GM23338 (cell line): ENCODE results near the gene SFTA2. TPM values are rescaled to one million over a fixed set of nuclear protein-coding genes. Genes with fewer than 3 reads are reported as not detected.

Experiments
- ATAC-seq: fragments of 200-7000 bp; cut with Tn5 transposase; 3 replicates; pipeline ENCODE4 v1.9.1; 2020
- DNase-seq: peaks from one replicate; pipeline ENCODE4 v3.0.0-alpha.2; 2015; ENCODE audit warnings: low spot score
- H2AFZ ChIP-seq: fragments of 200-600 bp; sonication (generic); 2 replicates; pipeline ENCODE4 v1.8.0; 2016; ENCODE audit warnings: antibody characterized with exemption, mild to moderate bottlenecking, moderate library complexity
- H3F3A ChIP-seq: fragments of 200-600 bp; sonication (generic); replicated peaks from 2 replicates; pipeline ENCODE4 v1.8.0; 2017; ENCODE audit warnings: antibody characterized with exemption, mixed run types, low read depth
- H3K27ac ChIP-seq: fragments of 200-600 bp; sonication (generic); 2 replicates; pipeline ENCODE4 v1.6.1; 2016; ENCODE audit warnings: low read depth
- H3K27me3 ChIP-seq: fragments of 200-600 bp; sonication (generic); 2 replicates; pipeline ENCODE4 v1.8.0; 2016; ENCODE audit warnings: mild to moderate bottlenecking, mixed run types, moderate library complexity; ENCODE audit not compliant: insufficient read depth
- H3K36me3 ChIP-seq: fragments of 200-600 bp; sonication (generic); 2 replicates; pipeline ENCODE4 v1.8.0; 2016; ENCODE audit warnings: mild to moderate bottlenecking; ENCODE audit not compliant: insufficient read depth
- H3K4me1 ChIP-seq: fragments of 200-600 bp; sonication (generic); 2 replicates; pipeline ENCODE4 v1.8.0; 2016; ENCODE audit warnings: mild to moderate bottlenecking, moderate library complexity; ENCODE audit not compliant: insufficient read depth
- H3K4me2 ChIP-seq: fragments of 200-600 bp; sonication (generic); 2 replicates; pipeline ENCODE4 v1.7.1; 2017; ENCODE audit warnings: mixed run types
- H3K4me3 ChIP-seq: fragments of 200-600 bp; sonication (generic); 2 replicates; pipeline ENCODE4 v1.6.1; 2016; ENCODE audit warnings: mixed run types
- H3K79me2 ChIP-seq: fragments of 200-600 bp; sonication (generic); replicated peaks from 2 replicates; pipeline ENCODE4 v1.8.0; 2017; ENCODE audit warnings: mild to moderate bottlenecking; ENCODE audit not compliant: insufficient read depth
- H3K9me2 ChIP-seq: fragments of 200-600 bp; sonication (generic); 2 replicates; pipeline ENCODE4 v1.8.0; 2017; ENCODE audit not compliant: insufficient read depth
- H4K20me1 ChIP-seq: fragments of 200-600 bp; sonication (generic); replicated peaks from 2 replicates; pipeline ENCODE4 v1.8.0; 2017; ENCODE audit warnings: mild to moderate bottlenecking; ENCODE audit not compliant: insufficient read depth
- H3K27ac Mint-ChIP-seq: 2 replicates; pipeline ENCODE4 v1.8.0; 2020; ENCODE audit warnings: inconsistent platforms, mild to moderate bottlenecking, moderate library complexity, mixed read lengths
- H3K27me3 Mint-ChIP-seq: 3 replicates; pipeline ENCODE4 v1.8.0; 2022; ENCODE audit warnings: low read depth, mild to moderate bottlenecking, moderate library complexity, mixed read lengths, inconsistent platforms; ENCODE audit not compliant: insufficient read depth, poor library complexity
- H3K36me3 Mint-ChIP-seq: 3 replicates; pipeline ENCODE4 v1.8.0; 2021; ENCODE audit warnings: low read depth, mild to moderate bottlenecking, inconsistent platforms, moderate library complexity, mixed read lengths
- H3K4me1 Mint-ChIP-seq: 3 replicates; pipeline ENCODE4 v1.8.0; 2020; ENCODE audit warnings: mild to moderate bottlenecking, inconsistent platforms, mixed read lengths
- H3K4me3 Mint-ChIP-seq: 3 replicates; pipeline ENCODE4 v1.8.0; 2021; ENCODE audit warnings: moderate library complexity, mild to moderate bottlenecking, inconsistent platforms, mixed read lengths
- H3K9me3 Mint-ChIP-seq: 3 replicates; pipeline ENCODE4 v1.8.0; 2020; ENCODE audit warnings: moderate library complexity, mild to moderate bottlenecking, inconsistent platforms, mixed read lengths
- CREB1 ChIP-seq: fragments of 250-450 bp; sonication (Bioruptor Pico); IDR thresholded peaks from 2 replicates; pipeline ENCODE4 v1.5.0; 2020; ENCODE audit warnings: low read depth, mild to moderate bottlenecking, moderate library complexity
- EZH2 ChIP-seq: fragments of 200-600 bp; sonication (generic); IDR thresholded peaks from one replicate; pipeline ENCODE4 v1.8.0; 2017; ENCODE audit warnings: antibody characterized with exemption, mild to moderate bottlenecking, low read depth; ENCODE audit not compliant: unreplicated experiment
- NANOG ChIP-seq: IDR thresholded peaks from 2 replicates; pipeline ENCODE4 v1.6.1; 2016; ENCODE audit warnings: antibody characterized with exemption, borderline replicate concordance
- REST ChIP-seq: IDR thresholded peaks from one replicate; pipeline ENCODE4 v1.6.1; 2018; ENCODE audit warnings: antibody characterized with exemption; ENCODE audit not compliant: unreplicated experiment
- ZNF331 ChIP-seq: fragments of 250-450 bp; sonication (Bioruptor Pico); IDR thresholded peaks from 2 replicates; pipeline ENCODE4 v1.5.0; 2020; ENCODE audit warnings: low read depth, mild to moderate bottlenecking, moderate library complexity
- polyA plus RNA-seq: library from polyadenylated mRNA; unstranded; fragments of >200 nt; fragmentation: Nextera tagmentation; extraction: Ambion mirVana; gene quantifications from 2 replicates; pipeline ENCODE4 v1.2.1, GENCODE V29; 2016
- total RNA-seq: library from RNA; depleted of rRNA; stranded (reverse); fragments of >200 nt; shearing (Covaris generic); gene quantifications from 2 replicates; pipeline ENCODE4 v1.2.3, GENCODE V29; 2014
- TF ChIP-seq, protein P1 (sequence below): fragments of 250-450 bp; sonication (Bioruptor Pico); IDR thresholded peaks from 2 replicates; pipeline ENCODE4 v1.5.0; 2020; ENCODE audit warnings: mild to moderate bottlenecking, moderate library complexity
- TF ChIP-seq, protein P2 (sequence below), 2 experiments: fragments of 200-600 bp in 1 of 2; sonication (generic) in 1 of 2; conservative IDR thresholded peaks; 2 replicates each; pipeline versions ENCODE4 v1.5.1 to v1.6.1; 2016 to 2017; ENCODE audit warnings: antibody characterized with exemption in 2 of 2, low read depth in 2 of 2, mild to moderate bottlenecking in 2 of 2, moderate library complexity in 1 of 2

Gene SFTA2
- total and polyA plus RNA-seq, 2 experiments from 2014 or later, result not detected

DNA sequence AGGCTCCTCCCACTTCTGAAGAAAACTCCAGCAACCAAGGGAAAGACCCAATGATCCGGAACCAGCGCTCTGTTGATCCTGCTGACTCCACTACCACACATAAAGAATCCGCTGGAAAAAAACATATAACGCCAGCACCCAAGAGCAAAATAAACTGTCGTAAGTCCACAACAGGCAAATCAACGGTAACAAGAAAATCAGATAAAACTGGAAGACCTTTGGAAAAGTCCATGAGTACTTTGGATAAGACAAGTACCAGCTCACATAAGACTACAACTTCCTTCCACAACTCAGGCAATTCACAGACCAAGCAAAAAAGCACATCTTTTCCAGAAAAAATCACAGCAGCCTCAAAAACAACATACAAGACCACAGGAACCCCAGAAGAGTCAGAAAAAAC lies 16.8 kb upstream of the SFTA2 start (continued):
- TF ChIP-seq, protein P1, sequence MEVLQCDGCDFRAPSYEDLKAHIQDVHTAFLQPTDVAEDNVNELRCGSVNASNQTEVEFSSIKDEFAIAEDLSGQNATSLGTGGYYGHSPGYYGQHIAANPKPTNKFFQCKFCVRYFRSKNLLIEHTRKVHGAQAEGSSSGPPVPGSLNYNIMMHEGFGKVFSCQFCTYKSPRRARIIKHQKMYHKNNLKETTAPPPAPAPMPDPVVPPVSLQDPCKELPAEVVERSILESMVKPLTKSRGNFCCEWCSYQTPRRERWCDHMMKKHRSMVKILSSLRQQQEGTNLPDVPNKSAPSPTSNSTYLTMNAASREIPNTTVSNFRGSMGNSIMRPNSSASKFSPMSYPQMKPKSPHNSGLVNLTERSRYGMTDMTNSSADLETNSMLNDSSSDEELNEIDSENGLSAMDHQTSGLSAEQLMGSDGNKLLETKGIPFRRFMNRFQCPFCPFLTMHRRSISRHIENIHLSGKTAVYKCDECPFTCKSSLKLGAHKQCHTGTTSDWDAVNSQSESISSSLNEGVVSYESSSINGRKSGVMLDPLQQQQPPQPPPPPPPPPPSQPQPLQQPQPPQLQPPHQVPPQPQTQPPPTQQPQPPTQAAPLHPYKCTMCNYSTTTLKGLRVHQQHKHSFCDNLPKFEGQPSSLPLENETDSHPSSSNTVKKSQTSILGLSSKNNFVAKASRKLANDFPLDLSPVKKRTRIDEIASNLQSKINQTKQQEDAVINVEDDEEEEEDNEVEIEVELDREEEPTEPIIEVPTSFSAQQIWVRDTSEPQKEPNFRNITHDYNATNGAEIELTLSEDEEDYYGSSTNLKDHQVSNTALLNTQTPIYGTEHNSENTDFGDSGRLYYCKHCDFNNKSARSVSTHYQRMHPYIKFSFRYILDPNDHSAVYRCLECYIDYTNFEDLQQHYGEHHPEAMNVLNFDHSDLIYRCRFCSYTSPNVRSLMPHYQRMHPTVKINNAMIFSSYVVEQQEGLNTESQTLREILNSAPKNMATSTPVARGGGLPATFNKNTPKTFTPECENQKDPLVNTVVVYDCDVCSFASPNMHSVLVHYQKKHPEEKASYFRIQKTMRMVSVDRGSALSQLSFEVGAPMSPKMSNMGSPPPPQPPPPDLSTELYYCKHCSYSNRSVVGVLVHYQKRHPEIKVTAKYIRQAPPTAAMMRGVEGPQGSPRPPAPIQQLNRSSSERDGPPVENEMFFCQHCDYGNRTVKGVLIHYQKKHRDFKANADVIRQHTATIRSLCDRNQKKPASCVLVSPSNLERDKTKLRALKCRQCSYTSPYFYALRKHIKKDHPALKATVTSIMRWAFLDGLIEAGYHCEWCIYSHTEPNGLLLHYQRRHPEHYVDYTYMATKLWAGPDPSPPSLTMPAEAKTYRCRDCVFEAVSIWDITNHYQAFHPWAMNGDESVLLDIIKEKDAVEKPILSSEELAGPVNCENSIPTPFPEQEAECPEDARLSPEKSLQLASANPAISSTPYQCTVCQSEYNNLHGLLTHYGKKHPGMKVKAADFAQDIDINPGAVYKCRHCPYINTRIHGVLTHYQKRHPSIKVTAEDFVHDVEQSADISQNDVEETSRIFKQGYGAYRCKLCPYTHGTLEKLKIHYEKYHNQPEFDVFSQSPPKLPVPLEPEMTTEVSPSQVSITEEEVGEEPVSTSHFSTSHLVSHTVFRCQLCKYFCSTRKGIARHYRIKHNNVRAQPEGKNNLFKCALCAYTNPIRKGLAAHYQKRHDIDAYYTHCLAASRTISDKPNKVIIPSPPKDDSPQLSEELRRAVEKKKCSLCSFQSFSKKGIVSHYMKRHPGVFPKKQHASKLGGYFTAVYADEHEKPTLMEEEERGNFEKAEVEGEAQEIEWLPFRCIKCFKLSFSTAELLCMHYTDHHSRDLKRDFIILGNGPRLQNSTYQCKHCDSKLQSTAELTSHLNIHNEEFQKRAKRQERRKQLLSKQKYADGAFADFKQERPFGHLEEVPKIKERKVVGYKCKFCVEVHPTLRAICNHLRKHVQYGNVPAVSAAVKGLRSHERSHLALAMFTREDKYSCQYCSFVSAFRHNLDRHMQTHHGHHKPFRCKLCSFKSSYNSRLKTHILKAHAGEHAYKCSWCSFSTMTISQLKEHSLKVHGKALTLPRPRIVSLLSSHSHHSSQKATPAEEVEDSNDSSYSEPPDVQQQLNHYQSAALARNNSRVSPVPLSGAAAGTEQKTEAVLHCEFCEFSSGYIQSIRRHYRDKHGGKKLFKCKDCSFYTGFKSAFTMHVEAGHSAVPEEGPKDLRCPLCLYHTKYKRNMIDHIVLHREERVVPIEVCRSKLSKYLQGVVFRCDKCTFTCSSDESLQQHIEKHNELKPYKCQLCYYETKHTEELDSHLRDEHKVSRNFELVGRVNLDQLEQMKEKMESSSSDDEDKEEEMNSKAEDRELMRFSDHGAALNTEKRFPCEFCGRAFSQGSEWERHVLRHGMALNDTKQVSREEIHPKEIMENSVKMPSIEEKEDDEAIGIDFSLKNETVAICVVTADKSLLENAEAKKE (CRISPR knock-in tag), result no peak
- TF ChIP-seq CREB1 (CRISPR knock-in tag), result no peak
- TF ChIP-seq REST, result no peak
- TF ChIP-seq EZH2, result no peak
- TF ChIP-seq ZNF331 (CRISPR knock-in tag), result no peak

- H3K4me3 ChIP-seq, result no peak overlapping the region
- Mint-ChIP-seq H3K4me1 (peaks cover 14% of the 10 kb centered on the region), H3K9me3 (peaks cover 14% of the 10 kb centered on the region; the same call in 2 of the 3 replicates), H3K27ac (no peak overlapping the region), H3K36me3 (no peaks in the 10 kb centered on the region), H3K27me3 (peaks cover 7% of the 10 kb centered on the region), H3K4me3 (no peak overlapping the region)
- H3K27me3 ChIP-seq, result no peaks in the 10 kb centered on the region
- H3K9me2 ChIP-seq, result 0 out of 2 replicates have a peak, but pooled peaks cover 16% of the 10 kb centered on the region
- H2AFZ ChIP-seq, result no peak overlapping the region
- TF ChIP-seq REST (no peak), CREB1 (CRISPR knock-in tag) (no peak), NANOG (no peak)
- TF ChIP-seq, protein P2, sequence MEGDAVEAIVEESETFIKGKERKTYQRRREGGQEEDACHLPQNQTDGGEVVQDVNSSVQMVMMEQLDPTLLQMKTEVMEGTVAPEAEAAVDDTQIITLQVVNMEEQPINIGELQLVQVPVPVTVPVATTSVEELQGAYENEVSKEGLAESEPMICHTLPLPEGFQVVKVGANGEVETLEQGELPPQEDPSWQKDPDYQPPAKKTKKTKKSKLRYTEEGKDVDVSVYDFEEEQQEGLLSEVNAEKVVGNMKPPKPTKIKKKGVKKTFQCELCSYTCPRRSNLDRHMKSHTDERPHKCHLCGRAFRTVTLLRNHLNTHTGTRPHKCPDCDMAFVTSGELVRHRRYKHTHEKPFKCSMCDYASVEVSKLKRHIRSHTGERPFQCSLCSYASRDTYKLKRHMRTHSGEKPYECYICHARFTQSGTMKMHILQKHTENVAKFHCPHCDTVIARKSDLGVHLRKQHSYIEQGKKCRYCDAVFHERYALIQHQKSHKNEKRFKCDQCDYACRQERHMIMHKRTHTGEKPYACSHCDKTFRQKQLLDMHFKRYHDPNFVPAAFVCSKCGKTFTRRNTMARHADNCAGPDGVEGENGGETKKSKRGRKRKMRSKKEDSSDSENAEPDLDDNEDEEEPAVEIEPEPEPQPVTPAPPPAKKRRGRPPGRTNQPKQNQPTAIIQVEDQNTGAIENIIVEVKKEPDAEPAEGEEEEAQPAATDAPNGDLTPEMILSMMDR (conservative IDR thresholded peaks at IDR 0.05; ENCODE audit: low read depth in 2 of 2), result no peak
- H4K20me1 ChIP-seq, result no peaks in the 10 kb centered on the region
- peaks cover under 1% of the 10 kb centered on the region for H3K4me1 ChIP-seq
- no peaks in the 10 kb centered on the region for H3K79me2 ChIP-seq
- no peak for DNase-seq
- ATAC-seq, result no peak
- no peaks in the 10 kb centered on the region for H3K36me3 ChIP-seq
- H3K4me2 ChIP-seq, result no peak overlapping the region
- no peaks in the 10 kb centered on the region for H3F3A ChIP-seq
- no peak overlapping the region for H3K27ac ChIP-seq
Observed at GRCh38 chr6:30947231-30947630, 15.3 kb upstream of the SFTA2 start.
